ENCODE data around the gene GPR157.

Gene GPR157

DNA sequence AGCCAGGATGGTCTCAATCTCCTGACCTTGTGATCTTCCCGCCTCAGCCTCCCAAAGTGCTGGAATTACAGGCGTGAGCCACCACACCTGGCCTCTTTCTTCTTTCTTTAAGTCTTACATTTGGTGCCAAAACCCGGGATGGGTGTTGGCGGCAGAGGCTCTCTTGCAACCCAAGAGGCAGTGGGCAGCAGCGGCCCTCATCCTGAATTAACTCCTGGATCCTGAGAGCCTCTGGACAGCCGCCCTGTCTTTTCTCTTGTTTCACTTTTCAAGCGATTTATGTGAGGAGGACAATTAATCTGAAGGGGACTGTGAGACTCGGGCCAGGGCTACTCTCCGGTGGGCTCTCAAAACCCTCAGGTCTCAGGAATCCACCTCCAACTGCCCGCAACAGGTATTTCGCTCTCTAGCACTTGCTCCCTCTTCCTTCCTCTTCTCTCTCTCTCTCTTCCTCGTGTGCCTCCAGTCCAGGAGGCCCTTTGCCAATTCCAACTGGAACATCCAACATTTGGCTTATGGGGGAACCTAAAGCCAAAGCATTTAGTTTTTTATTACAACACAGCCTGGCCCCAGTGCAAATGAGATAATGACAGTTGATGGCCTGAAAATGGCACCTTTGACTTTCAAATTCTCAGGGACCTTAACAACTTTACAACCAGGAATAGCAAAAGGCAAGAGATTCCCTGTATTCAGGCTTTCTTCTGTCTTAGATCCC is 41.3 kb downstream of the GPR157 start:
- DNase-seq (ENCODE audit: low spot score) = no peak

DNA sequence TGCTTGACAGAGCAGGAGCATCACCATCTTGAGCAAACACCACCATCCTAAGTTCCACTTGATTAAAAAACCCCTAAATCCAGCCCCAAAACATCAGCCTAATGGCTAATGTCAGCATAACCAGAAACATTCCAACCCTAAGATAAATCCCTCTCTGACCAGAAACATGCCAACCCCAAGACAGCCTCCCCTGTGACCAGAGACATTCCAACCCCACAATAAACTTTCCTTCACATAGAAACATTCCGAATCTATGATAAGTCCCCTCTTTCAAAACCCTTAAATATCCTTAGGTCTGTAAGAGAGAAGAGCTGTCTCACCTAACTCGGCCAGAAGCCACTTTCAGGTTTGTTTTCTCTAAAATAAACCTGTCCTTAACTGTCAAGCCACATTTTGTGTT is 42.1 kb downstream of the GPR157 start:
- DNase-seq (ENCODE audit: low spot score) = no peak

DNA sequence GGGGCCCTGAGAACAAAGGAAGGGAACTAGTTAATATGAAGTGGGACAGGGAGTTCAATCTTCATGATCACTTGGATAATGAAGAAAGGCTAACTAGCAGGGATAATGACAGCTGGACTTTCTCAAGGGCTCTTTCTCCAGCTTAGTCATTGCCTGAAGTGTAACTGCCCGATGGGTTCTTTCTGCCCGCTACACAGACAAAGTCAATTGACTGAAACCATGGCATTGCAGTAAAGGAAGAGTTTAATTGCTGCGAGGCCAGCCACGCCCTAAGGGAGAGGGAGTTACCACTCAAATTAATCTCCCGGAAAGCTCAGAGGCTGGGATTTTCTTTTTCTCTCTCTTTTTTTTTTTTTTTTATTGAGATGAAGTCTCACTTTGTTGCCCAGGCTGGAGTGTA is 42.9 kb downstream of the GPR157 start:
- no peak for DNase-seq (ENCODE audit: low spot score)

DNA sequence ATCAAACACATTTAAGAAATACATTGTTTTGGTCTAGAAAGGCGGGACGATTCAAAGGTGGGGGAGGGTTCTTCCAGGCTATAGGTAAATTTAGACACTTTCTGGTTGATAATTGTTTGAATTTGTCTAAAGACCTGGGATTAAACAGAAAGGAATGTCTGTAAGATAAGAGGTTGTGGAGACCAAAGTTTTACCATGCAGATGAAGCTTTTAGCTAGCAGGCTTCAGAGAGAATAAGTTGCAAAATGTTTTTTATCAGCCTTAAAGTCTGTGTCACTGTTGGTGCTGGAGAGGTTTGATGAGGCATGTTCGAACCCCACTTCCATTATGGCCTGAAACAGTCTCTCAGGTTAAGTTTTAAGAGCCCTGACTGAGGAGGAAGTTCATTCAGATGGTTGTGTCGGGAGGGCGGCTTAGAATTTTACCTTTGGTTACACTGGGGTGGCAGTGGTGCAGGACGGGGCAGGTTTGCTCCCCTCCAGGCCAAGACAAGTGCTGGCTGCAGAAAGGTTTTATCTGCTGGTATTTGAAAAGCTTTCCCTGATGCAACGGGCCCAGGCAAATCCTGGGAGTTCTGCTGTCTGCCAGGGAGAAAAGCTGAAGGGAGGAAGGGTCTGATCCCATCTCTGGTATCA is 43.5 kb downstream of the GPR157 start:
- DNase-seq (ENCODE audit: low spot score) = no peak

DNA sequence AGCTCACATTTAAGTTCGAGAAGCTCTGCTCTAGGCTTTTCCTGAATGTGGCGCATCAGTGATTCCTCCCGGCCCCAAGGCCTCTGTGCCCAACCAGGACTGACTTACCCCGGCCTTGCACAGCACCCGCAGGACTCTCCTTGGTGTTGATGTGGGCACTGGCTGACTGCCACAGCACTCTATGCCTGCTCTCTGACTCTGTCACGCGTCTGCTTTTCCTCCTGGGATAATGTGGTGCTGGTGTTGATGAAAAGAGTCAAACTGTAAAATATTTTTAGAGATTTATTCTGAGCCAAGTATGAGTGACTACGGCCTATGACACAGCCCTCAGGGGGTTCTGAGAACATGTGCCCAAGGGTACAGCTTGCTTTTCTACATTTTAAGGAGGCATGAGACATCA is 44.0 kb downstream of the GPR157 start:
- no peak for DNase-seq (ENCODE audit: low spot score)

DNA sequence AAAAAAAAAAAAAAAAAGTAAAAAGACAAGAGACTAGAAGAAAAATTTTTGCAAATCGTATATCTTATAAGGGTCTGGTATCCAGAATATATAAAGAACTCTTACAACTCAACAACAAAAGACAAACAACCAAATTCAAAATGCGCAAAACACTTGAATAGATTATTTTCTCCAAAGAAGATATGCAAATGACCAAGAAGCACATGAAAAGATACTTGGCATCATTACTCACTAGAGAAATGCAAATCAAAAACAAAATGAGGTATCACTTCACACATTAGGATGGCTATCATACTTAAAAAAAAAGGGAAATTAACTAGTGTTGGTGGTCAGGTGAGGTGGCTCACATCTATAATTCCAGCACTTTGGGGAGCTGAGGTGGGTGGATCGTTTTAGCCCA is 47.4 kb downstream of the GPR157 start:
- DNase-seq (ENCODE audit: low spot score) = no peak

DNA sequence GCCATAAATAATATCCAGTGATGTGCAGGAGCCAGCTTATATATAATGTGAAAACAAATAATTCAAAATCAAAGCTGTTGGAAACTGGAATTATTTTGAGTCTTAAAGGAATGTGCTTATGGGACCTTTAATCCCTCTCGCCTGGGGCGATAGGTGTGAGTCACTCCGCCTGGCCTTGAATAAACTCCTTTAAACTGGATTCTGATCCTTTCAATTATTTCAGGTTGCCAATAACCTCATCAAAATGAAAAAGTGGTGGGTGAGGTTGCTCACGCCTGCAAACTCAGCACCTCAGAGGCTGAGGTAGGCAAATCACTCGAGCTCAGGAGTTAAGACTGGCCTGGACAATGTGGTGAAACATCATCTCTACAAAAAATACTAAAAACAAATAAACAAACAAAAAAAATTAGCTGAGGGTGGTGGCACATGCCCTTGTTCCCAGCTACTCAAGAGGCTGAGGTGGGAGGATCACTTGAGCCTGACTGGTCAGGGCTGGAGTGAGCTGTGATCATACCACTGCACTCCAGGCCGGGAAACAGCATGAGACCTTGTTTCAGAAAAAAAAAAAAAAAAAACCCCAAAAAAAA is 48.1 kb downstream of the GPR157 start:
- DNase-seq (ENCODE audit: low spot score) = no peak

DNA sequence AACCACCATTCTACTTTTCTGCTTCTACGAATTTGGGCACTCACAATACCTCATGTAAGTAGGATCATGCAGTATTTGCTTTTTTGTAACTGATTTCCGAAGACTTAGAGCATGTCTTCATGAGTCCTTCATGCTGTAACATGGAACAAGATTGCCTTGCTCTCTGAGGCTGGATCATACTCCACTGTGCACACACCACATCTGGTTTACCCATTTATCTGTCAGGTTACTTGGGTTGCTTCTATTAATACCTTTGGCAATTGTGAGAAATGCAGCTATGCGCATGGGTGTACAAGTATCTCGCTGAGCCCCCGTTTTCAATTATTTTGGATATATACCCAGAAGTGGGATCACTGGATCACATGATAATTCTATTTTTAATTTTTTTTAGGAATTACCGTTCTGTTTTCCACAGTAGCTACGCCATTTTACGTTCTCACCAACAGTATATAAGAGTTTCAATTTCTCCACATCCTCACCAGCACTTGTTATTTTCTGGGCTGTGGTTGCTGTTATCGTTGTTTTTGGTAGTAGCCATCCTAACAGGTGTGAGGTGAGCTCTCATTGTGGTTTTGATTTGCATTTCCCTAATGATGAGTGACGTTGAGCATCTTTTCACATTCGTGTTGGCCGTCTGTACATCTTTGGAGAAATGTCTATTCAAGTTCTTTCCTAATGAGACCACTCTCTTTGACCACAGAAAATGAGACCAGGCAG is 48.8 kb downstream of the GPR157 start:
- no peak for DNase-seq (ENCODE audit: low spot score)

DNA sequence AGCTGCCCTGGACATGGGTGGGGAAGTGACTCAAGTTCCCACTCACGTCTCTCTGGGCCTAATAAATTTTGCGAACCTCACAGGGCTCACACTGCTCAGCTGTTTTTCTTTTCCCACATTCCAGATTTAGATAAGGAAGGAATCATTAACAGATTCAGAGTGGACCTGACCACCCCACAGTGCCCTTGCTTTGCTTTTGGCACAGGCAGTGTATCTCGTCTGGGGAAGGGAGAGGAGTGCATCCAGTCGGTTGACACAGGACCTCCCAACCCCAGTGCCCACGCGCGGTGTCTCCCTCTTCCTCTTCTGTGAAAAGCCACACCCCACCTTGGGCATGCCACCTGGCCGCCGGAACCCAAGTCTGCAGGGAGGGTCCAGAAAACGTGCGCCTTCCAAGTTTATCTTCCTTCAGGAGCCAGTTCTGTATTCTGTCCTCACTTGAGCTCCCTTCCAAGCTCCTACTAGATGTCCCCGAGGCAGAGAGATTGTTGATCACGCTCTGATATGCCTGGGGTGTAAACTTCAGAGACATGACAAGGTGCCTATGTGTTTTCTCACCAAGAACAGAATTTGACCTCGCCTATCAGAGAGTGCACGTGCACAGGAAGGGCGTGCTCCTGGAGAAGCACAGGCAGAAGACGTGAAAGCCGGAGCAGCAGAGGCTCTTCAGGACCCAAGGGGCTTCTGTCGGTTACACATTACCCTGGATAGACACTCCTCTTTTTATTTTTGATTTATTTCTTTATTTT is 50.0 kb downstream of the GPR157 start:
- DNase-seq (ENCODE audit: low spot score) = no peak

DNA sequence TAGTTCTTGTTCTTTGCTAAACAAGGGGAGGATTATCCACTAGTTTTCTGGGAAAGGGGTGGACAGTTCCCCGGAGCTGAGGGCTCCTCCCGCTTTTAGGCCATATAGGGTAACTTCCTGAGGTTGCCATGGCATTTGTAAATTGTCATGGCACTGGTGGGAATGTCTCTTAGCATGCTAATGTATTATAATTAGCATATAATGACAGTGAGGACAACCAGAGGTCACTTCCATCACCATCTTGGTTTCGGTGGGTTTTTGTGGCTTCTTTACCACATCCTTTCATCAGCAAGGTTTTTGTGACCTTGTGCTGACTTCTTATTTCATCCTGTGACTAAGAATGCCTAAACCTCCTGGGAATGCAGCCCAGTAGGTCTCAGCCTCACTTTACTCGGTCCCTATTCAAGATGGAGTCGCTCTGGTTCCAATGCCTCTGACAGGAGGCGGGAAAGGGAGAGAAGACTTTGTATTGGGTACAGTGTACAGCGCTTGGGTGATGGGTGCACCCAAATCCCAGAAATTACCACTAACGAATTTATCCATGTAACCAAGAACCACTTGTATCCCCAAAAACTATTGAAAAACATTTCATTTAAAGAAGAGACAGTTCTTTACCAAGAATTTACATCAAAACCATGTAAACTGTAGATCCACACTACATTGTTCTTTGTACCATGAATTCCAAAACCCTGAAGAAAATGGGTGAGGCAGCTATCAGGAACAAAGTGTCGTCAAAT is 50.7 kb downstream of the GPR157 start:
- no peak for DNase-seq (ENCODE audit: low spot score)

DNA sequence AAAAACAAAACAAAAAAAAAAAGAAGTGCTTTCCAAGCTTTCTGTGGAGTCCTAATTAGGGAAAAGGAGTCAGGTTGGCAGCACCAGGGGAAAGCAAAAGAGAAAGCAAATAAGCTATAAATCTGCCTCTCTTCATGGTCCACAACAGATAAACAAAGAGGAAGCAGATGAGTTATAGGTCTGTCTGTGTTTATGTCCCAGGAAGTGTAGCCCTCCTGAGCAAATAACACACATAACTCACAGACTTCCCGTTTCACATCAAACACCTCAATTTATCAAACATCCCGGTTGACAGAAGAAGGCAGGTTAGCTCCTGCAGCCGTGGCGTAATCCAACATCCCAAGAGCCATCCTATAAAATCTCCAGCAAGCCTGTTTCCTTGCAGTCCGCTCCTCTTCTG is 53.9 kb downstream of the GPR157 start:
- DNase-seq (ENCODE audit: low spot score) = no peak

DNA sequence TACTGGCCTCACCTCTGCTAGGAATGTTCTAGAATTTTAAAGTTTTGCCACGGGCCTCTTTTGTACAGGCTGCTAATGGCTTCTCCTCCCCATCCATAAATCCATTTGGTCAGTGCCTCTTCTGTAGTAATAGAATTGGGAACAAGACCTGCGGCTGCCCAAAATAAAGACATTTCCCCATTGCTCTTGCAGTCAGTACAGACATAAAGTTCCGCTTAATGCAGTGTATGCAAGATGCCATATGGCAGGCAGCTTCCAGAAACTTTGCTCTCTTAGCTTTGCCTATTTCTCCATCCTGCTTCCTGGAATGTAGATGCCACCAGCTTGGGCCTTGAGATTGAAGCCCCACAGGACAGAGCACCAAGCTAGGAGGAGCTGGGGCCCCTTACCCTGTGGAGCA is 55.8 kb downstream of the GPR157 start:
- DNase-seq (ENCODE audit: low spot score) = no peak

DNA sequence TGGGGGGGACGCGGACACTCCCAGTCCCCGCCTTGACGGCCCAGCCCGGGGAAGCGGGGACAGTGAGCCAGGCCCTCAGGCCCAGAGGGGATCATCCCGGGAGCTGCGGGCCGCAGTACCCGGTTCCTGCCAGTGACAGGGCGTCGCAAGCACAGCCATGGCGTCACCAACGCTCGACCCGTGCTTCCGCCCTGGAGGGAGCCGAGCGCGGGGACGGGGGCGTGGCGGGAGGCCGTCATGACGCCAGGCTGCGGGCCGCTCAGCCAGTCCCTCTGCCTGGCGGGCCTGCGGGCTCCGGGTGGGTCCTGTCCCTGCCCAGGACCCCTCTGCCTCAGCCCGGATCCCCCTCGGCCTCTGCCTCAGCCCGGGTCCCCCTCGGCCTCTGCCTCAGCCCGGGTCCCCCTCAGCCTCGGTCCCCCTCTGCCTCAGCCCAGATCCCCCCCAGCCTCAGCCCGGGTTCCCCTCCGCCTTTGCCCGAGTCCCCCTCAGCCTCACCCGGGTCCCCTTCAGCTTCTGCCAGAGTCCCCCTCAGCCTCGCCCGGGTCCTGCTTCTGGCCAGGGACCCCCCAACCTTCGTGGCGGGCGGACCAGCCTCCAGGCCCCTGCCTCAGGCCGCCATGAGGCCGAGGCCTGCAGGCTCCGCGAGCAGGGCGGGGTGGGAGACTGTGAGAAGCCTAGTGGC is 57.2 kb downstream of the GPR157 start:
- DNase-seq (ENCODE audit: low spot score) = no peak

DNA sequence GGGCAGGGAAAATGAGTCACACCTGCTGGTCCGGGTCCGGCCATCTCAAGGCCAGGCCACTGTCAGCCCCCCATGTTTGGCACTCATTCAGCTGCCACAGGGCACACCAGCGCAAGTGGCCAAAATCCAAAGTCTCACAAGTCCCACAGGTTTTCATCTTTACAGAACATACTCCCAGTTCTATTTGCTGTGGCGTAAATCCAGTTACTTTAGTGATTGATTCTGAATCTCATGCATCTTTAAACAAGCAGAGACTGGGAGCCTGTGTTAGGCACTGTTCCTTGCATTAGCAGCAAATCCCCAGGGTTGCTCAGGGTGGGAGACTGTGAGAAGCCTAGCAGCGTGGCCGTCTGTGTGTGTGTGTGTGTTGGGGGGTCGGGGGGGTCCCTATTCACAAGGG is 58.4 kb downstream of the GPR157 start:
- no peak for DNase-seq (ENCODE audit: low spot score)

DNA sequence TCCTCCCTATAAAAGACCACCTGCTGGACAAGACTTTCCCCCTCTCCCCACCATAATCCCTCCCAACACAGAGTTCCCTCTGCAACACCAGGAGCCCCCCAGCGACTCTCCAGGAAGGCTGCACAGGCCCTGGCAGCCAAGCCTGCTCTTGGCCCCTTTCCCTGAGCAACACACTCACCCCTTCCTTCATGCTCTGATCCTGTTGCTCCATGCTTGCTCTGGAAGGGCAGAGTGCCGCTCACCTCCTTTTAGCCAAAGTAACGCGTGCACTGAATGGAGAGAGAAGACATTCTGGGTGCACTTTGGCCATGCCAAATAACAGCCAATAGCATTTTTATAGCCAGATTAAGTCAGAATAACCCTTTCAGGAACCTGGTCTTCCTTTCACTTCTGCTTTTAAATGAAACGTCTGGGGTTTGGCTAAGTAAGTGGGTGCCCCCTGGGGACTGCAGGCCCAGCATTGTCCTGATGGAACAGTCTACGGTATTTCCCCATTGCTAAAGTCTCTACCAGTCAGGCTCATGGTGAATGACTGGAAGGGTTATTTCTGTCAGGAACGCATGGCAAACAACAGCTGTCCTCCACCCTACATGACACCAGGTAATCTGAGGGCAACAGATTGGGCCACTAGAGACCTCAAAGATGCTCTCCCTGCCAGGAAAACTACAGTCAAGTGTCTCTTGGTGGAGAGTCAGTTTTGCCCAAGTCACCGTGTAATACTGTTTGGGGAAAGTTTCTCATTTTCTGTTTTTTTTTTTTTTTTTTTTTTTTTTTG is 59.4 kb downstream of the GPR157 start, which contains the start of gene SLC2A5:
Gene SLC2A5, minus strand, starts transcription at position 310 of the 775 bp plus-strand sequence. Its CDS starts 99 bp downstream, at position 211.
- DNase-seq (ENCODE audit: low spot score) = peak; percentile 8

DNA sequence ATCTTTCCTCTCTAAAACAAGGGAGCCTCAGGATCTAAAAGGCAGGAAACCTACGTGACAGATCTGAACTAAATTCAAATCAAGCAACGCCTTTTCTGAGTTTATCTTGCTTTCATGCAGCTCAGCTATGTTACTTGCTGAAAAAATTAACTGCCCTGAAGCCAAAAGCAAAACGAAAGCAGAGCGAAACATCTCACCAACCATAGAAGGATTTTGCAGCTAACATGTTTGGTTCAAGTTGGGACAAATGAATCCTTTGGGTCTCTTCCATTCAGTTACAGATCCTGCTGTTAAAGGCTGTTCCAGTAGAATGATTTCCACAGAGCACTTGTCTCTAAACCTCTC is 59.9 kb downstream of the GPR157 start:
- peak; percentile 5 for DNase-seq (ENCODE audit: low spot score)

DNA sequence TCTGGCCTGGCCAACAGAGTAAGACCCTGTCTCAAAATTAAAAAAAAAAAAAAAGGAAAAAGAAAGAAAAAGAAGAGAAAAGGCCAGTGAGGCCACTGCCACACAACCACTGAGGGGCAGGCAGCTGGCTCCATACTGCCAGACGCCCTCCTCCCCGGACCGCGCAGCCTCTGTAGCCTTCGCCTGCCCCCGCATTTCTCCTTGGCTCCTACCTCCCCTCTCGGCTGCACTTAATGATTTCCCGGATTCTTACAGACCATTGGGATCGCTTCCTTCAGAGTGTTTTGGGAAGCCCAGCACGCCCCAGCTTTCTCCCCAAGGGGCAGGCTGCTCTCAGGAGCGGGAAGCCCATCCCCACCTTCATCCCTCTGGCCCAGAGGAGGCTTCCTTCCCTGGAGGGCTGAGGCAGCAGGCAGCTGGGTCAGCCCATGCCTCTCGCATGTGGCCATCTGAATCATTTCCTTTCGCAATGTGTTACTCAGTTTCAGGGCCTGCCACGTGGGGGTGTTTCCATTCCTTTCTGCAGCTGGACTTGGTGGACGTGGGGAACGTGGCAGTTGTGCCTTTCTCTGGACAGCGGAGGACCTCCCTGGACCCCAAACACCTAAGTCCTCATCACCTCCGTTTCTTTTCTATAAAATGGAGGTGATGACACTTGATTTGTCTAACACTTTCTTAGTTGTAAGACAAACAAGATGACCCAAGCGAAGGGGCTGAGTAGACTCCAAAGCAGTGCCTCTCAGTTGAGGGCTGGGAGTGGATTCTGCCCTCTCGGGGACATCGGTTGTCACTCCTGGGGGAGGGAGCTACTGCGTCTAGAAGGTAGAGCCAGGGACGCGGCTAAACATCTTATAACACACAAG is 61.7 kb downstream of the GPR157 start:
- no peak for DNase-seq (ENCODE audit: low spot score)

DNA sequence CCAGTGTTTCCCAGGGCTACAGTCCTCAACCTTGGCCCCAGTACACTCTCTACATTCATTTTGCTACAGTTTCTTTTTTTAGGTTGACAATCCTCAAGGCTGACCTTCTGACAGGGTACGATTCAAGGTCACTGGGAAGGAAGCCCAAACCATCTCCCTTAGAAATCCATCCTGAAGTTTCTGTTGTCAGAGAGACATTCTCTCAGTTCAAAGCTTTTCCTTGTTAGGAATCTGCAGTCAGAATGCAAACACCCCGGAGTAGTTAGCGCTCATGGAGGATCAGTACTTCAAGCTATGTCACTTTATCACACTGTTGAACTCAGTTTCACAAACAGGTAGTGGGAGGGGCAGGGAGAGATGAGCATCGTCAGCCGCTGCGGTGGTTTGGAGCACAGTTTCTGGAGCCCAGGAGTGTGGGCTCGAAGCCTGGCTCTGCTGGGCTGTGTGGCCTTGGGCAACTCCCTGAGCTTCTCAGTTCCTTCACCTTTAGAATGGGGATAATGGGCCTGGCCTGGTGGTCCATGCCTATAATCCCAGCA is 63.6 kb downstream of the GPR157 start:
- no peak for DNase-seq (ENCODE audit: low spot score)

DNA sequence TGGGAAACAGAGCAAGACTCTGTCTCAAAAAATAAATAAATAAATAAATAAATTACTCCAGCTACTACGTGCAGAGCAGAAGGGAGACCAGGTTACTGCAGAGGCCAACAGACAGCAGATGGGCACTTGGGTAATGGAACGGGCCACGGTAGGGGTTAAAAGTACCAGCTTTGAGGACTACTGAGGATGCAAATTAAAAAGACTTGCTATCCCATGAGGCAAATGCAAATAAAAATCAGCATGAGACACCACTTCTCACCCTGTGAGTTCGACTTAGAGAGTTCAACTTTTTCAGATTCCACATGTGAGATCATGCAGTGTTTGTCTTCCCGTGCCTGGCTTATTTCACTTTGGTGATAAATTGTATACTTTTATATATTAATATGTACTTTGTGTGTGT is 66.1 kb downstream of the GPR157 start:
- no peak for DNase-seq (ENCODE audit: low spot score)
